GM12872 (cell line): ENCODE results near the gene GAS2L1.

ENCODE experiments used
- CTCF ChIP-seq: IDR thresholded peaks from 3 replicates; pipeline ENCODE4 v1.5.1; 2011; ENCODE audit warnings: low read depth, mild to moderate bottlenecking, low read length, moderate library complexity; ENCODE audit not compliant: insufficient read depth

Gene GAS2L1

DNA sequence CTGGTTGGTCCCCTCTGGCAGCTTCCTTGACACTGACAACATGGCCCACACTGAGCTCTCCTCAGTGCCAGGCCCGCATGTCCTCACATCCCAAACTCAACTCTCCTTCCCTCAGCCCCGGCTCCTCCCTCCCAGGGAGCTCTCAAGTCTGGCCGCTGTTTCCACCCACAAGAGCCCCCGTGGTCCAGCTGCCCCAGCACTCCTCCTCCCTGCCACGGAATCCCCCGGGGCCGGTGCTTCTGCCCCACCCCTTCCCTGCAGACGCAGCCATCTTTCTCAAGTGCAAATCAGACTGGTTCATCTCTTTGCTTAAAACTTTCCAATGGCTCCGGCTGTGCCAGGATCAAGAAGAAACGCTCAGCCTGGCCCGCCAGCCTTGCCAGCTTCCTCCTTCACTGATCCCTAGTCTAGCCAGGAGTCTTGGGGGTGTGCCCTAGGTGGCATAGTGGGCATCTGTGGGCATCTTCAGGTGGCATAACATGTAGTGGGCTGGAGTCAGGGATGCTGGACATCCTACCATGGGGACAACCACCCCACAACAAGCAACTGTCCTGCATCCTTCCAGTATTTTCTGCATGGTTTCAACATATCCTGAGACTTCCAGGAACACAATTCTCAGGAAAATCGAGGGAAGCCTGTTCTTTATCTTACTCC, 31.3 kb downstream of the GAS2L1 start:
- TF ChIP-seq CTCF, result no peak

DNA sequence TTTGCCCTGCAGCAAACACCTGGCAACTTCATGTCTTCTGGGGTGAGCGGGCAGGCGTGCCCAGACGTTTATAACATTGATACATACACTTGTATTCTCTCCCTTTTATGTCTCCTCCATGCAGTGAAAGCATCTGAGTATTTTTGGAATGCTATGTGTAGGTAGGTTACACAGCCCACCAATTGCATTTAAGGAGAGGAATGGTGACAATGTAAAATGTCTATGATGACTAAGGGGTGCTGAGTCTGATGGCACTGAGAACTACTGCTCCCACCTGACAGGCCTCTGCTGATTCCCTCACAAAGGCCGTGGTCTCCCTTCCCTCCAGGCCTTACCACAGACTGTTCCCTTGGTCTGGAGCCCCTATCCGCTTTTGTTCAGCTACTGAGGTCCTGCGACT, 31.9 kb downstream of the GAS2L1 start:
- TF ChIP-seq CTCF, result no peak

DNA sequence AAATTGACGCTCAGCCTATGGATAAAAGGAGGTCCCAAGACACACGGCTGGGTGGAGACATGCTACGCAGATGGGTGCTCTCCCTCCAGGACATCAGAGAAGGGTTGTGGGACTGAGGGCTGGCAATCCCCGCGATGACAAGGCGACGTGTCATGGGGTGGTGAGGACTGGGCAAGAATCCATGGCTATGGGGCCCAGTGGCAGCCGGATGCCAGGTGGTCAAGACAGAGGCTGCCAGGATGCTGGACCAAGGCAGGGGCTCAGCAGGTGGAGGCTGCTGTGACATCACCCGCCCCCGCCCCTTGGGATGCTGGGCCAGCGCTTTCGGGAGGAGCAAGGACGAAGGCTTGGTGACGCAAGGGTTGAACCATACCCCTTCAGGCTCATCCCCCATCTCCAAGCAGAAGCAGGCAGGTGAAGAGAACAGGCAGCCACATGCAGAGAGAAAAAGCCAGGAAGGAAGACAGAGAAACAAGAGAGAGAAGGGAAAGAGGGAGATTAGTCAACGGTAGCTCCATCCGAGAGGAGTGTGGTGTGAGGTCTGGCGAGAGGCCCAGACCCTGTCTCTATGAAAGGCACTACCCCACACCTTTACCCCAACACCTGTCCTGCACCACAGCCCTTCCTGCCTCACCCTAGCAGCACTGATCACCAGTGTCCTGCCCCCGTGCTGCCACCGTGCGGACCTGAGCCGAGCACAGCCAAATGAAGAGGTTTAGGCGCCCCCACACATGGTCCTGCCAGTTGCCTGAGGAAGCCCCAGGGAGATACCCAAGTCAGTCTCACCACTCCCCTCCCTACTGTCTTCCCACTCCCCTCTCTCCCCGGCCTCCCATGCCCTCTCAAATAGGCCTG, 33.2 kb downstream of the GAS2L1 start:
- no peak for TF ChIP-seq CTCF

DNA sequence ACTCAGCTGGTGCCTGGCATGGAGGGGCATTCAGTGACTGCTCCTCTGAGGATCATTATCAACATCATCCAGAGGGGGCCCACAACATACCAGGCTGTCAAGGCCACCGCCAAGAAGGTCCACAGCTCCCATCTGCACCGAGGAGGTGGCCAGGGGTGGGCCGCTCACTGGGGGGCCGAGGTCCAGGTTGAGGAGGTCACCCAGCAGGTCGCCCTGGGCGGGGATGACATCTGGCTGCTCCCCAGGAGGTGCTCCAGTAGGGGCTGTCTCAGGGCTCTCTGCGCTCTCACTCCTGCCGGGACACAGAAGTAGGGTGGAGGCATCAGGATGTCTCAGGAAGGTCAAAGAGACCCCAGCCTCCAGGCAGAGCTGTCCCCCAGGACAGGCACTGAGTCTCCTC, 34.1 kb downstream of the GAS2L1 start:
- no peak for TF ChIP-seq CTCF

DNA sequence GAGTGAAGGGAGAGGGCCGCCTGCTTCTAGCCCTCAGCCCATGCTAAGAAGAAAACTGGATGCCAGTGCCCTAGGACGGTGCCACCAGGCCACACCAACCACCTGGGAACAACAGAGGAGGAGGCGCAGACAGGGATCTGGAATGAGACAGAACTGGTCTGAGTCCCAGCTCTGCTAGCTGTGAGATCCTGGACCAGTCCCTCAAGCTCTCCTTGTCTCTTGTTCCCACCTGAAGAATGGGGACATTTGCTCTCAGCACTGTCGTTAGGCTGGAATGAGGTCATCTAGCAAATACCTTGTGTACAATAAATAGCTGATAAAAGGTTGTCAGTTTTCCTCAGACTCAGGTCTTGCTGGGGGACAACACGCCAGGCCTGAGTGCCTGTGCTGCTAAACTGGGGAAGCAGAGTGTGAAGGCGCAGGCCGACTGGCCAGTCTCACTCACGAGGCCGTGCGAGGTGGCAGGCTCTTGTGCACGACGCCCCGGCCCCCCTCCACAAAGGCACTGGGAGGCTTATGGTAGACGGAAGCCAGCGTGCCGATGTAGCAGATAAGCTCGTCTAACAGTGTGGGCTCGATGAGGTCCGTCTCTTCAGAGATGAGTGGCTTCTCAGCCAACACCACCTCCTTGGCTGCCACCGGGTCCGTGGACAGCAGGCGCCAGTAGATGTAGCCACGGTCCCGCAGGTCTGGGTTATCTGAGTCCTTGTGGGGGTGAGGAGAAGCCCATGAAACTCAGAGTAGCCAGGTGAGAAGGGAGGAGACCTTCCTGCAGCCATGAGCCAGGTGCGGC, 34.8 kb downstream of the GAS2L1 start:
- no peak for TF ChIP-seq CTCF

DNA sequence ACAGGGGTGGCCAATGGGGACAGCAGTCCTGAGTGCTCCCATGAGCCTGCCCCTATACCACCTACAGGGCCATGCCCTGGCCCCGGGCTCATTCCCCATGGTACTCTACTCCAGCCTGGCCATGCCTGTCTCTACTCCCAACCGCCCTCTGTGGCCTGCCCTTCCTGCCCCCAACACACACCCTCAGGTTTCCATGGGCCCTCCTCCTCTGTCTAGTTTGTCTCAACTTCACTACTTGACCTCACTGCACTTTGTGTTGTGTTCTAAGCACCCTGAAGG, 35.3 kb downstream of the GAS2L1 start:
- TF ChIP-seq CTCF, result no peak

DNA sequence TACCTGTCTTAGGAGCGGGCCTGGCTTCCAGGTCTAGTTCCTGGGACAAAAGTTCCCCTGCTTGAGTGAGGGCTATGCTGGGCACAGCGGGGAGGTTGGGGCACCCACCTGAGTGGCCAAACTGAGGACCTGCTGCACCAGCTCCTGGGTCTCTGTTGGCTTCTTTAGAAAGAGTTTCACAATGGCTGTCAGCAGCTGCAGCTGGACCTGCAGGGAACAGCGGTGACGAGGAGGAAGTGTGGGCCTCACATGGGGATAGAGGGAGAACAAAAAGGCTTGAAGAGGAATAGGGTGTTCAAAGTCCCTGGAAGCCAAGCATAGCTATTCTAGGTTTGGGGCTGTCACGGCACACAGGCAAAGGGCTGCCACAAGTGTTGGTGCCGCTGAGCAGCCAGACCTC, 35.7 kb downstream of the GAS2L1 start:
- TF ChIP-seq CTCF, result no peak
